Activated B cell treated with CpG ODN at 0.5 μM for 24 hours (primary cell): ENCODE data around the gene PRRC2C. TPM values are rescaled to one million over a fixed set of nuclear protein-coding genes. Genes with fewer than 3 reads are reported as not detected.
"Not testable (repeated sequence)": the region's sequence is repeated elsewhere in the genome, so short reads cannot be mapped to it uniquely, and the experiment has no call there.

Source experiments
- ATAC-seq: fragments of 200-7000 bp; cut with Tn5 transposase; one replicate; pipeline ENCODE4 v1.10.0; 2021; ENCODE audit warnings: low read depth, mild to moderate bottlenecking, moderate library complexity
- CTCF ChIA-PET: fragments of 350-600 bp; sonication (Branson Sonifier 250); formaldehyde crosslinking; loops from one replicate; lab custom pipeline; 2021; ENCODE audit warnings: antibody characterized with exemption; lab: Charles Lee
- POLR2A ChIA-PET: fragments of 350-600 bp; sonication (Branson Sonifier 250); formaldehyde crosslinking; loops from one replicate; lab custom pipeline; 2021; ENCODE audit warnings: antibody characterized with exemption; lab: Charles Lee
- DNase-seq: peaks from one replicate; pipeline ENCODE4 v3.0.0; 2022
- H3K27ac Mint-ChIP-seq: one replicate; pipeline ENCODE4 v1.8.0; 2020; ENCODE audit warnings: mixed read lengths
- H3K27me3 Mint-ChIP-seq: one replicate; pipeline ENCODE4 v1.8.0; 2021; ENCODE audit warnings: mixed read lengths
- H3K36me3 Mint-ChIP-seq: one replicate; pipeline ENCODE4 v1.8.0; 2021; ENCODE audit warnings: low read depth, mixed read lengths
- H3K4me1 Mint-ChIP-seq: one replicate; pipeline ENCODE4 v1.8.0; 2021; ENCODE audit warnings: mixed read lengths
- H3K4me3 Mint-ChIP-seq: one replicate; pipeline ENCODE4 v1.8.0; 2020; ENCODE audit warnings: mild to moderate bottlenecking, mixed read lengths
- H3K9me3 Mint-ChIP-seq: one replicate; pipeline ENCODE4 v1.8.0; 2020; ENCODE audit warnings: mixed read lengths
- CTCF ChIP-seq: fragments of 200-600 bp; IDR thresholded peaks from one replicate; pipeline ENCODE4 v1.8.0; 2022; ENCODE audit warnings: antibody characterized with exemption, mild to moderate bottlenecking
- intact Hi-C: fragments of 100-400 bp; cut with micrococcal nuclease; formaldehyde crosslinking; loops from one replicate; pipeline ENCODE4 v1.15.1; 2024
- total RNA-seq: library from RNA; stranded (reverse); gene quantifications from 2 replicates; pipeline ENCODE4 v1.2.3, GENCODE V29; 2022

The PRRC2C gene
- total RNA-seq, result 262 and 272 TPM in 2 replicates

DNA sequence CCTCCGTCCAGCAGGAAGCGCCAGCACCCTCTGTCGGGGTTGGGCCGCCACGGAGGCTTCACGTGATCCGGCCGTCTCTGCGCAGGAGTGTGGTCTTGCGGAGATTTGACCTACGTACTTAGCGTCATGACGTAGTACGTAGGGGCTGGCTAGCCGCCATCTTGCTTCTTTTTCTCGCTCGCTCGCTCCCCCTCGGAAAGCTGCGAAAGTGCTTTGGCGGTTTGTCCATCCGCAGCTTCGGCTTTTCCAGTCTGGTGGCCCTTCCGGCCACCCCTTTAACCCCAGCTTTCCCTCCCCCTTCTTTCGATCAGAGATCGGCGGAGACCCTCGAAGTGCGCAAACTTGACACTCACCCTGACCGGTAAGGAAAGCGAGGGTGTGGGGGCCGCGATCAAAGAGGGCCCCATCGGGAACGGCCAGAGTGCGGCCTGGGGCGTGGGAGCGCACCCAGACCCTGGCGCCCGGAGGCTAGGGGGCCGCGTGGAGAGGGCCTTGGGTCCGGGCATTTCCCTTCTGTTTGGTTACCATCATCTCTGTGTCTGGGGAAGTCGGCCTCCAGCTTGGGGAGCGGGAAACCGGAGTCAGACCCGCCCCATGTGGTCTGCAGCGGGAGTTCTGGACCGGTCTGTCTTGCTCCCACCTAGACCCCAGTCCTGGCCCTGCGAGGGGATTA lies at the start of gene PRRC2C:
Gene PRRC2C, plus strand, starts transcription at position 156 of the 673 bp plus-strand sequence. CDS start 26,559 bp downstream, outside the sequence.
- CTCF ChIA-PET, result interaction anchor here (0.6 to 2.4 kb wide), 17 partner anchors 10 to 1557 kb away, joined by 3 to 14 read pairs (median 4); partner anchors contain the start of genes FMO4 and VAMP4
- Mint-ChIP-seq H3K4me3 (peak within 1 kb of the TSS; percentile 94), H3K9me3 (no peaks in the 10 kb centered on the region), H3K4me1 (peaks cover 56% of the 10 kb centered on the region), H3K36me3 (peaks cover 32% of the 10 kb centered on the region), H3K27me3 (no peaks in the 10 kb centered on the region), H3K27ac (peak within 1 kb of the TSS; percentile 94)
- intact Hi-C loops, result loop anchor here (1.0 to 10.0 kb wide), 17 partner anchors 9 to 2001 kb away; partner anchors contain the start of genes DNM3, FMO1, FMO4 and KIFAP3
- no peak for TF ChIP-seq CTCF
- POLR2A ChIA-PET, result interaction anchor here (0.6 to 2.3 kb wide), 22 partner anchors 9 to 1987 kb away, joined by 3 to 14 read pairs (median 5); partner anchors contain the start of genes FMO4, GORAB, METTL13 and SCYL3
- ATAC-seq (peak; percentile 86), DNase-seq (peak; percentile 81)

GRCh38 chr1:171438441-171438840 lies 46.9 kb upstream of the PRRC2C start:
- no peak overlapping the region for H3K4me3 Mint-ChIP-seq
- intact Hi-C loops, result no loop called here
- CTCF ChIA-PET, result no interaction called here
- H3K4me1 Mint-ChIP-seq, result no peaks in the 10 kb centered on the region
- no peaks in the 10 kb centered on the region for H3K9me3 Mint-ChIP-seq
- DNase-seq (no peak), ATAC-seq (no peak)
- H3K36me3 Mint-ChIP-seq, result no peaks in the 10 kb centered on the region
- POLR2A ChIA-PET, result no interaction called here
- H3K27me3 Mint-ChIP-seq, result peaks cover 5% of the 10 kb centered on the region
- TF ChIP-seq CTCF, result no peak
- no peak overlapping the region for H3K27ac Mint-ChIP-seq

- POLR2A ChIA-PET, CTCF ChIA-PET, H3K4me1 Mint-ChIP-seq, H3K27ac Mint-ChIP-seq, H3K27me3 Mint-ChIP-seq, DNase-seq, ATAC-seq, H3K9me3 Mint-ChIP-seq, H3K4me3 Mint-ChIP-seq, H3K36me3 Mint-ChIP-seq, intact Hi-C loops: not testable (repeated sequence)
Observed at GRCh38 chr1:171440201-171440600, 45.1 kb upstream of the PRRC2C start.

DNA sequence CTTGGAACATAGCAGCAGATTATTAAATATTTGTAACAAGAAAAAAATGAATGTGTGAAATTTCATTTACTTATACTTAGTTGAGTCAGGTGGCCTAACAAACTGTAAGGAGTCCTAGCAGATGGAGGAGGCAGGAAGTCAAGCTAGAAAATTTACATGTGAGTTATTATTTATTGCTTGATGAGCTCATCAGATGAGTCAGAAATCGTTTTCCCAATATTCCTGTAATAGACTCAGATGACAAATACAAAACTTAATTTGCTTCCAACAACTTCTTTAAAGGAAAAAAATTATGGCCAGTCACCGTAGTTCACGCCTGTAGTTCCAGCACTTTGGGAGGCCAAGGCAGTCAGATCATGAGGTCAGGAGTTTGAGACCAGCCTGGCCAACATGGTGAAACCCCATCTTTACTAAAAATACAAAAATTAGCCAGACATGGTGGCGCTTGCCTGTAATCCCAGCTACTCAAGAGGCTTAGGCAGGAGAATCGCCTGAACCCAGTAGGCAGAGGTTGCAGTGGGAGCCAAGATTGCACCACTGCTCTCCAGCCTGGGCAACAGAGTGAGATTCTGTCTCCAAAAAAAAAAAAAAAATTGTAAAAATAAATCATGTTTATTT lies 43.9 kb upstream of the PRRC2C start:
- POLR2A ChIA-PET, H3K4me1 Mint-ChIP-seq, H3K36me3 Mint-ChIP-seq, H3K27ac Mint-ChIP-seq, intact Hi-C loops, H3K9me3 Mint-ChIP-seq, H3K27me3 Mint-ChIP-seq, CTCF ChIA-PET, H3K4me3 Mint-ChIP-seq, DNase-seq, ATAC-seq: not testable (repeated sequence)

DNA sequence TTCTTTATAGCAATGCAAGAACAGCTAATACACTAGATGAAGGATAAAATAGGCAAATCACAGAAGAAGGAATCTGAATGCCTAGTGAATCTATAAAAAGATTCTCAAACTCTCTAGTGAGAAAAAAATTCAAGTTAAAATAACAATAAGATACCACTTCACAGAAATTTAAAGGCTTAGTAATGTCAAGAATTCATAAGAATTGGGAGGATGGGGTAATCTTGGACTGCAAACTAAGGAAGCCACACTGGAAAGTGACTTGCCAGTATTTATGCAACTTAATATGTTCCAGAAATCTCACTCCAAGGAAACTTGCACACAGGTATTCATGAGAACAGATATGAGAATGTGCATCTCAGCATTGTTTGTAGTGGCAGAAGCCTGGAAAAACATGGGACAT lies 38.9 kb upstream of the PRRC2C start:
- H3K36me3 Mint-ChIP-seq, result no peaks in the 10 kb centered on the region
- H3K4me1 Mint-ChIP-seq, result no peaks in the 10 kb centered on the region
- CTCF ChIA-PET, result no interaction called here
- no peak for ATAC-seq
- POLR2A ChIA-PET, result no interaction called here
- no peak for DNase-seq
- TF ChIP-seq CTCF, result no peak
- no peak overlapping the region for H3K4me3 Mint-ChIP-seq
- no peaks in the 10 kb centered on the region for H3K27me3 Mint-ChIP-seq
- no peak overlapping the region for H3K27ac Mint-ChIP-seq
- H3K9me3 Mint-ChIP-seq, result no peaks in the 10 kb centered on the region
- intact Hi-C loops, result no loop called here

DNA sequence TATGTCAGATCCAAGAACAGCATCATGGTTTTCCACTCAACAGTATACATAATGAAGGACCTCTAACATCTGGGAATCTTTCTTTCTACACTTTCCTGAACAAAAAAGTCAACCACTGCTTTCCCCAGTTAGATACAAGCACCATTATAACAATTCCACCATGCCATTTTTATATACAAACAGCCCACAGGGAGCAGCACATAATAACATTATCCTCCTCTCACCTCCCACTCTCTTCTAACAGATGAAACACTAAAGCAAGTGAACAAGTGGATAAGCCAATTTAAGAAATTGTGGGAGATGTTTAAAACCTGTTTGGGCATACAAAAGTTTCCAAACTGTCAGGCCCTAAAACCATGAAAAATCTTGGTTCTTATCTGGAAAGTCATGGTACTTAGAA lies 29.4 kb upstream of the PRRC2C start:
- H3K9me3 Mint-ChIP-seq, result peaks cover 13% of the 10 kb centered on the region
- no peaks in the 10 kb centered on the region for H3K36me3 Mint-ChIP-seq
- H3K27me3 Mint-ChIP-seq, result peaks cover 3% of the 10 kb centered on the region
- H3K27ac Mint-ChIP-seq, result no peak overlapping the region
- DNase-seq (no peak), ATAC-seq (no peak)
- CTCF ChIA-PET, result no interaction called here
- TF ChIP-seq CTCF, result no peak
- no peak overlapping the region for H3K4me3 Mint-ChIP-seq
- intact Hi-C loops, result no loop called here
- POLR2A ChIA-PET, result no interaction called here
- no peaks in the 10 kb centered on the region for H3K4me1 Mint-ChIP-seq
